HCT116 (cell line): Measurements from ENCODE around the gene ING4. TPM values are rescaled to one million over a fixed set of nuclear protein-coding genes. Genes with fewer than 3 reads are reported as not detected.

Source experiments
- ATAC-seq: fragments of 200-7000 bp; cut with Tn5 transposase; 2 replicates; pipeline ENCODE4 v1.9.1; 2020; ENCODE audit warnings: mild to moderate bottlenecking, moderate library complexity
- BruUV-seq: library from RNA; stranded (reverse); fragments of 400-500 nt; replicated peaks from 2 replicates; lab custom pipeline; 2021; lab: Mats Ljungman, UMichigan
- CTCF ChIA-PET: fragments of 300-600 bp; sonication (Branson Sonifier 250); formaldehyde crosslinking; loops from one replicate; lab custom pipeline; 2021; ENCODE audit warnings: antibody characterized with exemption; lab: Charles Lee
- POLR2A ChIA-PET: fragments of 300-600, 350-600 bp; sonication (Branson Sonifier 250); formaldehyde crosslinking; loops from one replicate; lab custom pipeline; 2021; ENCODE audit warnings: antibody characterized with exemption; lab: Charles Lee
- RAD21 ChIA-PET, 2 experiments: fragments of 300-600 bp; sonication (Branson Sonifier 250); formaldehyde crosslinking; loops; one replicate each; lab custom pipeline; 2023; ENCODE audit warnings: low total read pairs in 2 of 2; ENCODE audit not compliant: uncharacterized antibody in 2 of 2, unreplicated experiment in 2 of 2, low non-redundant PET in 1 of 2; lab: Charles Lee
- DNase-seq: peaks from one replicate; pipeline ENCODE4 v3.0.0-alpha.2; 2010; ENCODE audit warnings: low read depth, low spot score
- H2AFZ ChIP-seq: fragments of 200-600 bp; shearing (Covaris generic), sonication (generic); 2 replicates; pipeline ENCODE4 v1.6.1; 2017; ENCODE audit warnings: low read depth, mixed run types, mixed read lengths, antibody characterized with exemption, low read length; ENCODE audit not compliant: poor library complexity, severe bottlenecking
- H3K27ac ChIP-seq: 2 replicates; pipeline ENCODE4 v1.5.1; 2012; ENCODE audit warnings: low read depth, low read length
- H3K27me3 ChIP-seq: fragments of 200-600 bp; sonication (generic); 2 replicates; pipeline ENCODE4 v1.6.1; 2016; ENCODE audit warnings: mixed run types, low read length, mixed read lengths; ENCODE audit not compliant: insufficient read depth
- H3K36me3 ChIP-seq, 2 experiments: fragments of 200-500 bp in 1 of 2; fragments of 200-600 bp in 1 of 2; sonication (Bioruptor generic) in 1 of 2; sonication (generic) in 1 of 2; 2 replicates each; pipeline versions ENCODE4 v1.5.1 to v1.6.1; 2014 to 2016; ENCODE audit warnings: low read length in 2 of 2, inconsistent platforms in 1 of 2, mixed read lengths in 1 of 2, mixed run types in 1 of 2; ENCODE audit not compliant: insufficient read depth in 2 of 2, control insufficient read depth in 1 of 2
- H3K4me1 ChIP-seq, 2 experiments: fragments of 200-600 bp in 1 of 2; sonication (generic) in 1 of 2; 2 replicates each; pipeline versions ENCODE4 v1.5.1 to v1.6.1; 2012 to 2017; ENCODE audit warnings: low read length in 2 of 2, inconsistent platforms in 1 of 2, mild to moderate bottlenecking in 1 of 2, mixed read lengths in 1 of 2, mixed run types in 1 of 2, moderate library complexity in 1 of 2; ENCODE audit not compliant: insufficient read depth in 2 of 2, control insufficient read depth in 1 of 2
- H3K4me2 ChIP-seq: fragments of 200-600 bp; sonication (generic); 2 replicates; pipeline ENCODE4 v1.6.1; 2017; ENCODE audit warnings: mixed run types, low read length, mixed read lengths
- H3K4me3 ChIP-seq, 2 experiments: fragments of 200-600 bp in 1 of 2; sonication (generic) in 1 of 2; replicated peaks in 1 of 2; 2 replicates each; pipeline ENCODE4 v1.5.1; 2011 to 2016; ENCODE audit warnings: low read length in 2 of 2, control low read depth in 1 of 2, low read depth in 1 of 2, mild to moderate bottlenecking in 1 of 2, mixed read lengths in 1 of 2, mixed run types in 1 of 2
- H3K79me2 ChIP-seq: fragments of 200-600 bp; sonication (generic); 2 replicates; pipeline ENCODE4 v1.6.1; 2017; ENCODE audit warnings: mild to moderate bottlenecking, mixed run types, low read length, moderate library complexity, mixed read lengths; ENCODE audit not compliant: insufficient read depth
- H3K9ac ChIP-seq: fragments of 200-600 bp; sonication (generic); 2 replicates; pipeline ENCODE4 v1.6.1; 2016; ENCODE audit warnings: low read length, mixed read lengths
- H3K9me2 ChIP-seq: fragments of 200-600 bp; sonication (generic), shearing (Covaris generic); 2 replicates; pipeline ENCODE4 v1.6.1; 2017; ENCODE audit warnings: mixed run types, mild to moderate bottlenecking, moderate library complexity; ENCODE audit not compliant: insufficient read depth
- H3K9me3 ChIP-seq, 2 experiments: fragments of 200-500 bp in 1 of 2; fragments of 200-600 bp in 1 of 2; sonication (Bioruptor generic) in 1 of 2; sonication (generic) in 1 of 2; 2 replicates each; pipeline ENCODE4 v1.6.1; 2014 to 2017; ENCODE audit warnings: low read length in 2 of 2, mixed read lengths in 2 of 2, inconsistent platforms in 1 of 2, low read depth in 1 of 2, mild to moderate bottlenecking in 1 of 2, mixed run types in 1 of 2, moderate library complexity in 1 of 2; ENCODE audit not compliant: control insufficient read depth in 1 of 2, insufficient read depth in 1 of 2
- H4K20me1 ChIP-seq: fragments of 200-600 bp; sonication (generic), shearing (Covaris generic); 2 replicates; pipeline ENCODE4 v1.6.1; 2017; ENCODE audit warnings: mixed run types, mild to moderate bottlenecking, moderate library complexity; ENCODE audit not compliant: insufficient read depth
- CBX3 ChIP-seq: IDR thresholded peaks from 2 replicates; pipeline ENCODE4 v1.6.1; 2012; ENCODE audit warnings: low read depth
- CEBPB ChIP-seq: IDR thresholded peaks from 2 replicates; pipeline ENCODE4 v1.6.1; 2012; ENCODE audit warnings: low read depth
- EGR1 ChIP-seq: IDR thresholded peaks from 2 replicates; pipeline ENCODE4 v1.6.1; 2012; ENCODE audit warnings: low read depth
- ELF1 ChIP-seq: IDR thresholded peaks from 2 replicates; pipeline ENCODE4 v1.6.1; 2012; ENCODE audit warnings: low read depth, borderline replicate concordance
- EZH2 ChIP-seq: fragments of 200-600 bp; sonication (generic); IDR thresholded peaks from 2 replicates; pipeline ENCODE4 v1.6.1; 2017; ENCODE audit warnings: antibody characterized with exemption, mixed run types
- FOSL1 ChIP-seq: IDR thresholded peaks from 2 replicates; pipeline ENCODE4 v1.6.1; 2012; ENCODE audit warnings: low read depth
- POLR2A ChIP-seq: IDR thresholded peaks from 2 replicates; pipeline ENCODE4 v1.7.0; 2011; ENCODE audit warnings: borderline replicate concordance; ENCODE audit not compliant: insufficient read depth, insufficient read length; ENCODE audit errors: extremely low read depth
- POLR2AphosphoS5 ChIP-seq: IDR thresholded peaks from 2 replicates; pipeline ENCODE4 v1.6.1; 2011; ENCODE audit warnings: mild to moderate bottlenecking, low read depth, low read length, moderate library complexity
- RAD21 ChIP-seq: IDR thresholded peaks from 2 replicates; pipeline ENCODE4 v1.6.1; 2012; ENCODE audit warnings: low read depth, mild to moderate bottlenecking
- SIN3A ChIP-seq: IDR thresholded peaks from 2 replicates; pipeline ENCODE4 v1.6.1; 2012; ENCODE audit warnings: low read depth
- SP1 ChIP-seq: IDR thresholded peaks from 2 replicates; pipeline ENCODE4 v1.6.1; 2012; ENCODE audit warnings: low read depth
- SRF ChIP-seq: IDR thresholded peaks from 2 replicates; pipeline ENCODE4 v1.6.1; 2012; ENCODE audit warnings: low read depth
- TCF7L2 ChIP-seq: IDR thresholded peaks from 2 replicates; pipeline ENCODE4 v1.7.0; 2011; ENCODE audit warnings: borderline replicate concordance, inconsistent platforms; ENCODE audit not compliant: insufficient read depth, insufficient read length; ENCODE audit errors: extremely low read depth
- YY1 ChIP-seq: IDR thresholded peaks from 2 replicates; pipeline ENCODE4 v1.6.1; 2011; ENCODE audit warnings: low read length, low read depth, moderate library complexity, mild to moderate bottlenecking; ENCODE audit not compliant: insufficient replicate concordance; ENCODE audit errors: extremely low read depth
- ZFX ChIP-seq: fragments of 450-650 bp; IDR thresholded peaks from 2 replicates; pipeline ENCODE4 v1.6.1; 2017
- ZNF274 ChIP-seq: fragments of 200-500 bp; sonication (Bioruptor generic); IDR thresholded peaks from 2 replicates; pipeline ENCODE4 v1.6.1; 2014; ENCODE audit warnings: mild to moderate bottlenecking, low read depth, low read length, inconsistent platforms
- intact Hi-C: fragments of 100-400 bp; cut with micrococcal nuclease; formaldehyde crosslinking; loops from 2 replicates; pipeline ENCODE4 v1.10.0; 2022
- total RNA-seq: library from RNA; stranded (reverse); gene quantifications from one replicate; pipeline ENCODE4 v1.2.1, GENCODE V29; 2021; ENCODE audit not compliant: unreplicated experiment
- TF ChIP-seq, protein P1 (sequence below), 3 experiments: fragments of 200-600 bp in 1 of 3; sonication (generic) in 1 of 3; IDR thresholded peaks in 2 of 3; conservative IDR thresholded peaks in 1 of 3; 2 replicates each; pipeline ENCODE4 v1.5.1; 2012 to 2017; ENCODE audit warnings: low read depth in 2 of 3, low read length in 2 of 3, antibody characterized with exemption in 1 of 3, borderline replicate concordance in 1 of 3, control low read depth in 1 of 3, mild to moderate bottlenecking in 1 of 3, mixed read lengths in 1 of 3, mixed run types in 1 of 3, moderate library complexity in 1 of 3; ENCODE audit not compliant: insufficient read depth in 1 of 3
- TF ChIP-seq, protein P2 (sequence below): IDR thresholded peaks from 2 replicates; pipeline ENCODE4 v1.6.1; 2012
- TF ChIP-seq, protein P3 (sequence below): IDR thresholded peaks from 2 replicates; pipeline ENCODE4 v1.6.1; 2012
- TF ChIP-seq, protein P4 (sequence below): IDR thresholded peaks from 2 replicates; pipeline ENCODE4 v1.6.1; 2012; ENCODE audit warnings: low read depth

The ING4 gene
- total RNA-seq, 1 experiment from 2014 or later = 17.9 TPM

DNA sequence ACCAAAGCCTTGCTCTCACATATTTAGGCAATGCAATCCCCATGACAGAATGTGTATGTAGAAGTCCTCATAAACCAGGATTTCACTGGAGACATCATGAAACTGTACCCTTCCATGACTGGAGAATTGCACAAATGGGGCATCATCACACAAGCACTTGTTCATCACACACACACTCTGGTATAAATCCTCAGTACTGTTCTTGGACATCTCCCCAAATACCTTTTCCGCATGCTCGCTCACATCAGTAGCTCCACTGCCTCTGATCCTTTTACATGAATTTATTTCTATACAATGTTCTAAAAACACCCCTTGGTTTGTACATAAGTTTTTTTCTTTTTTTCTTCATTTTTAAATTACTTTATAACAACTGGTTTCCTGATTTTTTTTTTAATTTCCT, 3.3 kb upstream of the ING4 start:
- ChIA-PET CTCF (interaction anchor here (2.0 to 2.2 kb wide), 2 partner anchors 18 kb away, joined by 10 to 11 read pairs; no protein-coding TSS in a partner anchor), RAD21 (interaction anchor here in 1 of 2 experiments (0.5 kb wide), 1 partner anchor 59 kb away, joined by 3 read pairs; no protein-coding TSS in a partner anchor), POLR2A (no interaction called here)
- H3K27ac ChIP-seq = no peak overlapping the region
- H3K4me2 ChIP-seq = no peak overlapping the region
- H3K4me1 ChIP-seq = peaks cover 10 to 14% of the 10 kb centered on the region in 2 experiments; a peak in 3 of 4 replicates
- H4K20me1 ChIP-seq = no peaks in the 10 kb centered on the region
- H3K79me2 ChIP-seq = peaks cover 6% of the 10 kb centered on the region
- no peak overlapping the region for H3K4me3 ChIP-seq
- H3K27me3 ChIP-seq = no peaks in the 10 kb centered on the region
- DNase-seq = no peak
- intact Hi-C loops = no loop called here
- TF ChIP-seq SIN3A = no peak
- TF ChIP-seq FOSL1 = no peak
- TF ChIP-seq SP1 = no peak
- TF ChIP-seq ELF1 = no peak
- TF ChIP-seq, protein P1, sequence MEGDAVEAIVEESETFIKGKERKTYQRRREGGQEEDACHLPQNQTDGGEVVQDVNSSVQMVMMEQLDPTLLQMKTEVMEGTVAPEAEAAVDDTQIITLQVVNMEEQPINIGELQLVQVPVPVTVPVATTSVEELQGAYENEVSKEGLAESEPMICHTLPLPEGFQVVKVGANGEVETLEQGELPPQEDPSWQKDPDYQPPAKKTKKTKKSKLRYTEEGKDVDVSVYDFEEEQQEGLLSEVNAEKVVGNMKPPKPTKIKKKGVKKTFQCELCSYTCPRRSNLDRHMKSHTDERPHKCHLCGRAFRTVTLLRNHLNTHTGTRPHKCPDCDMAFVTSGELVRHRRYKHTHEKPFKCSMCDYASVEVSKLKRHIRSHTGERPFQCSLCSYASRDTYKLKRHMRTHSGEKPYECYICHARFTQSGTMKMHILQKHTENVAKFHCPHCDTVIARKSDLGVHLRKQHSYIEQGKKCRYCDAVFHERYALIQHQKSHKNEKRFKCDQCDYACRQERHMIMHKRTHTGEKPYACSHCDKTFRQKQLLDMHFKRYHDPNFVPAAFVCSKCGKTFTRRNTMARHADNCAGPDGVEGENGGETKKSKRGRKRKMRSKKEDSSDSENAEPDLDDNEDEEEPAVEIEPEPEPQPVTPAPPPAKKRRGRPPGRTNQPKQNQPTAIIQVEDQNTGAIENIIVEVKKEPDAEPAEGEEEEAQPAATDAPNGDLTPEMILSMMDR (IDR thresholded peaks at IDR 0.05 in 2 of 3, conservative IDR thresholded peaks at IDR 0.05 in 1 of 3; ENCODE audit: borderline replicate concordance in 1 of 3, insufficient read depth in 1 of 3, low read depth in 2 of 3, low read length in 2 of 3) = no peak
- no peak for TF ChIP-seq SRF
- no peak for TF ChIP-seq EZH2
- no peak for TF ChIP-seq CBX3
- TF ChIP-seq TCF7L2 = no peak
- TF ChIP-seq YY1 = no peak
- TF ChIP-seq, protein P2, sequence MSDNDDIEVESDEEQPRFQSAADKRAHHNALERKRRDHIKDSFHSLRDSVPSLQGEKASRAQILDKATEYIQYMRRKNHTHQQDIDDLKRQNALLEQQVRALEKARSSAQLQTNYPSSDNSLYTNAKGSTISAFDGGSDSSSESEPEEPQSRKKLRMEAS = no peak
- no peak for TF ChIP-seq POLR2A
- no peak for TF ChIP-seq RAD21
- no peak for TF ChIP-seq ZNF274
- TF ChIP-seq, protein P3, sequence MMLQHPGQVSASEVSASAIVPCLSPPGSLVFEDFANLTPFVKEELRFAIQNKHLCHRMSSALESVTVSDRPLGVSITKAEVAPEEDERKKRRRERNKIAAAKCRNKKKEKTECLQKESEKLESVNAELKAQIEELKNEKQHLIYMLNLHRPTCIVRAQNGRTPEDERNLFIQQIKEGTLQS = no peak
- no peak for TF ChIP-seq CEBPB
- no peak for TF ChIP-seq POLR2AphosphoS5
- TF ChIP-seq ZFX = no peak
- TF ChIP-seq, protein P4, sequence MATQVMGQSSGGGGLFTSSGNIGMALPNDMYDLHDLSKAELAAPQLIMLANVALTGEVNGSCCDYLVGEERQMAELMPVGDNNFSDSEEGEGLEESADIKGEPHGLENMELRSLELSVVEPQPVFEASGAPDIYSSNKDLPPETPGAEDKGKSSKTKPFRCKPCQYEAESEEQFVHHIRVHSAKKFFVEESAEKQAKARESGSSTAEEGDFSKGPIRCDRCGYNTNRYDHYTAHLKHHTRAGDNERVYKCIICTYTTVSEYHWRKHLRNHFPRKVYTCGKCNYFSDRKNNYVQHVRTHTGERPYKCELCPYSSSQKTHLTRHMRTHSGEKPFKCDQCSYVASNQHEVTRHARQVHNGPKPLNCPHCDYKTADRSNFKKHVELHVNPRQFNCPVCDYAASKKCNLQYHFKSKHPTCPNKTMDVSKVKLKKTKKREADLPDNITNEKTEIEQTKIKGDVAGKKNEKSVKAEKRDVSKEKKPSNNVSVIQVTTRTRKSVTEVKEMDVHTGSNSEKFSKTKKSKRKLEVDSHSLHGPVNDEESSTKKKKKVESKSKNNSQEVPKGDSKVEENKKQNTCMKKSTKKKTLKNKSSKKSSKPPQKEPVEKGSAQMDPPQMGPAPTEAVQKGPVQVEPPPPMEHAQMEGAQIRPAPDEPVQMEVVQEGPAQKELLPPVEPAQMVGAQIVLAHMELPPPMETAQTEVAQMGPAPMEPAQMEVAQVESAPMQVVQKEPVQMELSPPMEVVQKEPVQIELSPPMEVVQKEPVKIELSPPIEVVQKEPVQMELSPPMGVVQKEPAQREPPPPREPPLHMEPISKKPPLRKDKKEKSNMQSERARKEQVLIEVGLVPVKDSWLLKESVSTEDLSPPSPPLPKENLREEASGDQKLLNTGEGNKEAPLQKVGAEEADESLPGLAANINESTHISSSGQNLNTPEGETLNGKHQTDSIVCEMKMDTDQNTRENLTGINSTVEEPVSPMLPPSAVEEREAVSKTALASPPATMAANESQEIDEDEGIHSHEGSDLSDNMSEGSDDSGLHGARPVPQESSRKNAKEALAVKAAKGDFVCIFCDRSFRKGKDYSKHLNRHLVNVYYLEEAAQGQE = no peak
- TF ChIP-seq EGR1 = no peak
- peaks cover 25 to 26% of the 10 kb centered on the region in 2 experiments for H3K36me3 ChIP-seq
- H3K9me2 ChIP-seq = no peaks in the 10 kb centered on the region
- H3K9me3 ChIP-seq = no peaks in the 10 kb centered on the region
- BruUV-seq = no TSS peak
- H3K9ac ChIP-seq = no peak overlapping the region
- H2AFZ ChIP-seq = no peak overlapping the region
- no peak for ATAC-seq
